H1 (cell line): ENCODE data around the gene PLXNA4. TPM values are rescaled to one million over a fixed set of nuclear protein-coding genes. Genes with fewer than 3 reads are reported as not detected.

Source experiments
- NANOG ChIP-seq: IDR thresholded peaks from 2 replicates; pipeline ENCODE4 v1.6.1; 2011; ENCODE audit warnings: low read length, low read depth, mild to moderate bottlenecking, inconsistent platforms; ENCODE audit not compliant: insufficient read depth, poor library complexity, severe bottlenecking
- polyA plus RNA-seq, 7 experiments: library from polyadenylated mRNA; depleted of rRNA in 3 of 7; stranded (reverse) in 5 of 7; unstranded in 2 of 7; fragments of >200 nt in 5 of 7; fragments of 200-250 nt in 2 of 7; gene quantifications; 1 replicate in 5 of 7; 2 replicates in 1 of 7; 4 replicates in 1 of 7; pipeline versions ENCODE4 v1.2.1 to v1.2.3, GENCODE V29; 2011 to 2013; ENCODE audit warnings: missing spikeins in 2 of 7, mixed read lengths in 2 of 7
- total RNA-seq: library from RNA; stranded (reverse); fragmentation: NEBNext Ultra II Directional; extraction: Animal tissue kit (Norgen Biotek cat#: 25700); gene quantifications from 2 replicates; pipeline ENCODE4 v1.2.1, GENCODE V29; 2021

Gene PLXNA4
- total and polyA plus RNA-seq, 2 of the 8 experiments (the other 6 are each of a cell fraction or from before 2014, with no cell fraction given), result 0.76 to 0.79 TPM

DNA sequence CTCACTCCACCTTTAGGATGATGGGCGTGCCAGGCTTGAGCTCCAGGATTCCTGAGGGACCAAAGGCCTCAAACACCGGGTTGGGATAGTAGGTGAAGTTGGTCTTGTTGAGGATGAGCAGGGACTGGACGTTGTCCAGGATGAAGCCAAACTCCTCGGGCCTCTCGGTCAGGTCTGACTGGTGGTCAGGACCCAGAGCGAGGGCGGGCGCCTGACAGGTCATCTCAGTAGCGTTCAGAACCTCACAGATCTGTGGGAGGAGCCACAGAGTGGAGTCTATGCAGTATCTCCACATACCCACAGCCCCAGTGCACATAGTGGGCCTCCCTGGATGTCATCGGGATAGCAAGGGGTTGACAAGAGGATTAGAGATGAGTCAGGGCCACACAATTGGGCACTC is 394.9 kb downstream of the PLXNA4 start (continued):
- TF ChIP-seq NANOG, result no peak
